GM21786 (cell line): ENCODE measurements around the gene RTN1.

Source experiments
- ATAC-seq: cut with Tn5 transposase; IDR thresholded peaks from one replicate; pipeline ENCODE4 v1.9.1; 2021; ENCODE audit not compliant: unreplicated experiment

RTN1 gene

GRCh38 chr14:59852350-59852749, 18.2 kb downstream of the RTN1 start:
- ATAC-seq, result no peak

GRCh38 chr14:59850458-59850857, 20.1 kb downstream of the RTN1 start:
- ATAC-seq, result no peak

- no peak for ATAC-seq
Observed at GRCh38 chr14:59849411-59850130, 21.0 kb downstream of the RTN1 start.

- ATAC-seq, result no peak
Observed at GRCh38 chr14:59848671-59849070, 21.9 kb downstream of the RTN1 start.

GRCh38 chr14:59847711-59848110, 22.9 kb downstream of the RTN1 start:
- ATAC-seq, result no peak

GRCh38 chr14:59846595-59846994, 24.0 kb downstream of the RTN1 start:
- no peak for ATAC-seq

GRCh38 chr14:59845245-59845644, 25.3 kb downstream of the RTN1 start:
- ATAC-seq, result no peak

GRCh38 chr14:59844186-59844812, 26.3 kb downstream of the RTN1 start:
- no peak for ATAC-seq

- no peak for ATAC-seq
Observed at GRCh38 chr14:59836116-59836515, 34.5 kb downstream of the RTN1 start.

GRCh38 chr14:59832653-59833294, 37.8 kb downstream of the RTN1 start:
- no peak for ATAC-seq

- ATAC-seq, result no peak
Observed at GRCh38 chr14:59831121-59831730, 39.4 kb downstream of the RTN1 start.

- ATAC-seq, result no peak
Observed at GRCh38 chr14:59830338-59830734, 40.2 kb downstream of the RTN1 start.

GRCh38 chr14:59829469-59830337, 40.9 kb downstream of the RTN1 start:
- ATAC-seq, result no peak

- no peak for ATAC-seq
Observed at GRCh38 chr14:59828276-59828675, 42.3 kb downstream of the RTN1 start.

- no peak for ATAC-seq
Observed at GRCh38 chr14:59827401-59827800, 43.2 kb downstream of the RTN1 start.

- no peak for ATAC-seq
Observed at GRCh38 chr14:59826150-59826549, 44.4 kb downstream of the RTN1 start.

GRCh38 chr14:59823179-59823578, 47.4 kb downstream of the RTN1 start:
- peak; percentile 55 for ATAC-seq

- no peak for ATAC-seq
Observed at GRCh38 chr14:59819446-59820088, 51.0 kb downstream of the RTN1 start.

GRCh38 chr14:59816941-59817340, 53.6 kb downstream of the RTN1 start:
- no peak for ATAC-seq

GRCh38 chr14:59814988-59815387, 55.6 kb downstream of the RTN1 start:
- ATAC-seq, result no peak
